ENCODE measurements around the gene UGT2B11.
"Not testable (repeated sequence)": the region's sequence is repeated elsewhere in the genome, so short reads cannot be mapped to it uniquely, and the experiment has no call there.

UGT2B11 gene

DNA sequence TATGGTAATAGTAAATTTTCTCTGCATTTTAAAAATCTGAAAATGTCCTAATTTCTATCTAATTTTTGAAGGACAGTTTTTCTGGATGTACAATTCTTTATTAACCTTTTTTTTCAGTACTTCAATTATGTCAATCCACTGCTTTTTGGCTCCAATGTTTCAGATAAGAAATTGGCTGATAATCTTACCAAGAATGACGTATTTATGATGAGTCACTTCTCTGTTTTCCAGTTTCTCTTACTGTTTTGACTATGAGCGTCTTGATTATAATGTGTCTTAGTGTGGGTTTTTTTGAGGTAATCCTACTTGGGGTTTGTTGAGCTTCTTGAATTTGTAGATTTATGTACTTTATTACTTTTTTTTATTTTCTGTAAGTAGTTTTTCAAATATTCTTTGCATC, 47.2 kb downstream of the UGT2B11 start:
- DNase-seq: no peak

DNA sequence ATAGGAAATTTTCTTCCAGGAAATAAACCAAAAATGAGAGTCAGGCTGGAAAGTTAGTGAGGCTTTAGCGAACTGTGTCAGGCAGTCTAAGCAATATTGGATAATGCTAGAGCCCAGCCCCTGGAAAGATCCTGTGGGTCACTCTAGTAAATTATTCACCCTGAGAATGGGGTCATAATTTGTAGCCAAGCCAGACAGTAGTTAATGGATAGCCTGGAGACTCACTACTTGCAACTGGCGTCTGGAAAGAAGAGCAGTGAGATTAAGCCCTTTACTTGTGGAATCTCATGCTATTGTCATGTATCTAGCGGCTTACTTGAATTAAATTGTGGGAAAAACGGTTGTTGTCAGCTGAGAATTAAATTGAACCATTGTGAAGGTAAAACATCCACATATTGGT, 48.2 kb downstream of the UGT2B11 start:
- not testable (repeated sequence) for DNase-seq

DNA sequence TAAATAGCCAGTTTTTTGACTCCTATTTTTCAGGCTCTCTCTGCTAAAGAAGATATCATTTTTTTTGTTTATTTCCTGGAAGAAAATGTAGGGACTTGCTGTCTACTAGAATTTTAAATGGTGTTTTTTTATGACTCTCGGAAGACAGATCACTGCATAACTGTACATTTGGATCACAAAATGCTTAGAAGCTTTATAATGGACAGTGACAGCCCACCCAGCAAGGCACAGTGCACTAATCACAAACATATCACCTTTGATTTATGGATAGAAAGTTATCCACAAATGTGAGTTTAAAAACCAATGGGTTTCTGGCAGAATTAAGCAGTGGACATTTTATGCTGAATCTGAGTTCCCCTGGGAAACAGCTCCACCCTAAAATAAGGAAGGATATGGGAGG, 48.8 kb downstream of the UGT2B11 start:
- DNase-seq: not testable (repeated sequence)

DNA sequence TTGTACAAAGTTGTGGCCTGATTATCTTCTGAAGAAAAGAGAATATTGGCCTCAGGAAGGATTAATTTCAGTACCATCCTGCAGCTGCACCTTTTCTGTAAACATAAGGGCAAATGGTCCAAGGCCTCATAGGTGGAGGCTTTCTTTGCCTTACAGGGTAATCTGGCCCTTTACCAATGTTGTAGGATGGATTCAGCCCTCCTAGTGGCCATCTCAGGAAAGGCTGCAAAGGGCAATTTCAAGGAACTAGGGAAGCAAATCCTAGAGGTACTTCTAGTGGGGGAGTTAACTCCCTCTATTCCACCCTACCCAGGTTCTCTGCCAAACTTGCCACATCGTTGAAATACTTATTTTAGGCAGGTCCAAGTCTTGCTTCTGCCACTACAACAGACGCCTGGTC, 57.6 kb downstream of the UGT2B11 start:
- DNase-seq: no peak

DNA sequence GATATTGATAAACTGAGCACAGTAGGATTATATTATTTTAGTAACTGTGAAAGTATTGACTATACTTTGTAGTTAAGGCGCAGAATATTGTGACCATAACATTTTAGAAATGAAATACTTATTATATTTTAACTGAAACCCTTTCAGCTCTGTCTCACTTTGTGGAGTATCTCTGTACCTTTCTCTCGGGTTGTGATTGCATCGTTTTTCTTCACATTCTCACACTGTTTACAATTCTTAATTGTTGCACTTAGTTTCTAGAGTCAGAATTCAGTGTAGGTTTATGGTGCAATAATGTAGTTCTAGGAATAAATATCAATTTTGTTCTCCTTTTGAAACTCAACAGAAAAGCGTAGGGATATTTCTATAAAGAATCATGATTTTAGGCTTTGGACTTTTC, 60.5 kb downstream of the UGT2B11 start:
- no peak for DNase-seq

Measured in activated naive CD4-positive, alpha-beta T cell treated with Interleukin-2 at 50 U/mL for 16 hours (primary cell).